HG02759 (cell line): ENCODE results near the gene CIAO3.

Source experiments
- ATAC-seq: cut with Tn5 transposase; IDR thresholded peaks from one replicate; pipeline ENCODE4 v1.9.1; 2021; ENCODE audit warnings: mild to moderate bottlenecking, moderate library complexity; ENCODE audit not compliant: unreplicated experiment

Gene CIAO3

DNA sequence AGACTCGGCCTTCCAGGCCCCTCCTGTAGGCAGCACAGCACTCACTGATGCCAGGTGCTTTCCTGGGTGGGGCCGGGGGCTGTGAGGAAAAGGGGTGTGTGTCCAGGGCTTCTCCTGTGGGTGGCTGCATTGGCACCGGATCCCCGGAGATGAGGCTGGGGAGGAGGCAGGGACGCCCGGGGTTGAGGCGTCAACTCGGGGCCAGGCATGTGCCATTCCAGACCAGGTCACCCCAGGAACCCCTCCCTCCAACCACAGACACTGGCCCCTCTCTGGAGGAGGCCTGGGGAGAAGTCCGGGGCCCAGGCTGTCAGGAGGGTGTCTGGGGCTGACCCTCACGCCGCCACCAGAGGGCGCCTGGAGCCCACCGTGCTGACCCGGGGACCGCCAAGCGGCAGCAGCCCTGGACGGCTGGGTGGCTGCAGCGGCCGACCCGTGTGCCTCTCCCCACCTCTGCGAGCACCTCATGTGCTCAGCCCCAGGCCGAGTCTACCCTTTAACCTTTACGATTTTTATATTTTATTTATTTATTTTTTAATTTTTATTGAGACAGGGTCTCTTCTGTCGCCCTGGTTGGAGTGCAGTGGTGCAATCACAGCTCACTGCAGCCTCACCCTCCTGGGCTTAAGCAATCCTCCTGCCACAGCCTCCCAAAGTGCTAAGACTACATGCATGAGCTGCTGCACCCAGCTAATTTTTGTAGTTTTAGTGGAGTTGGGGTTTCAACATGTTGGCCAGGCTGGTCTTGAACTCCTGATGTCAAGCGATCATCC lies 29.1 kb downstream of the CIAO3 start:
- no peak for ATAC-seq

DNA sequence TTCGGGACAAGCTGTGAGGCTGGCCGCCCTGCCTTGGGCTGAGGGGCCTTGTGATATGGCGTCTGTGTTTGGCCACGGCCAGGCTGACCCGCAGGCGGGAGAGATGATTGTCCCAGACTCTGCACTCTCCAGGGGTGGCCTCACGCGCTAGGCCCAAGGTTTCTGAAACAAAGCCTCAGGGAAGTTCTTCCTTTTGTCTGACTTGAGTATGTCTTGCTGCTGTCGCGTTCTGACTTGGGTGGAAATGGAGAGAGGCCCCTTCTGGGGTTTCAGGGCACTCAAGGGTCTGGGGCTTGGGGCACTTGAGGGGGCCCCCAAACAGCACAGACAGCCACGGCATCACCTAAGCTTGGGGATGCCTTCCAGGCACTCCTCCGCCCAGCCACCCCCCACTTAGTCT lies 29.7 kb downstream of the CIAO3 start:
- no peak for ATAC-seq

DNA sequence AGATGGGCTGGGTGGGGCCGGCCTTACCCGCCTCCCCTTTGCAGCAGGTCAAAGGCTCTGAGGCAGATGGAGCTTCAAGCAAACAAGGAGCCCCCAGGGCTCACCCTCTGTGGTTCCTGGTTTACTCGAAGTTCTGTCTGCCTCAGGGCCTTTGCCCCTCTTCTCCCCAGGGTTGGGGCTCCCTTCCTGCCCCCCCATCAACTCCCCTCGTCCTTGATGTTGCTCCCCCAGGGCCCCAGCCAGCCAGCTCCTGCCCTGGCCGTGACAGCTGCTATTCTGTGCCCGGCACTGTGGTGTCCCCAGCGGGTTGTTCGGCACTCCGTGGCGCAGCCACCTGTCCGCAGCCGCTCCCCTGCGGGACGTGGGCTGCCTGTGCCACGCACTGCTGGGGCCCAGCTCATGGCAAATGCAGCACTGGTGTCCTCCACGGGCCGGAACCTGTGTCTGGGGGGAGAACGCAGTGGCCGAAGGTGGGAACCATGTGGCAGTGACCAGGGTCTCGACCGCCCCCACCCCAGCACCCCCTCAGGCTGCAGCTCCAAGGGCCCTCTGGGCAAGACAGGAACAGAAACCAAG lies 30.2 kb downstream of the CIAO3 start:
- ATAC-seq, result no peak

- ATAC-seq, result no peak
Observed at GRCh38 chr16:709566-710499, 31.0 kb downstream of the CIAO3 start.

DNA sequence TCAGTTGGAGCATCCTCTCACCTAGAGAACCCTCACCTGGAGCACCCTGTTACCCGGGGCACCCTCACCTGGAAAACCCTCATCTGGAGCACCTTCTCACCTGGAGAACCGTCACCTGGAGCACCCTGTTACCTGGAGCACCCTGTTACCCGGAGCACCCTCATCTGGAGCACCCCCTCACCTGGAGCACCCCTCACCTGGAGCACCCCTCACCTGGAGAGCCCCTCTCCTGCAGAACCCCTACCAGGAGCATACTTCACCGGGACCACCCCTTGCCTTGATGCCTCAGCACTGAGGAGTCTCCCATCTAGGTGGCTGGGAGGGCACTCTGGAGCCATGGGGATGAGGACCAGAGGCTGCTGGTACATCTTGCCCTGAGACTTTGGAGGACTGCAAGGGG lies 31.8 kb downstream of the CIAO3 start:
- no peak for ATAC-seq

- no peak for ATAC-seq
Observed at GRCh38 chr16:708019-708418, 32.8 kb downstream of the CIAO3 start.

GRCh38 chr16:707062-707538 lies 33.7 kb downstream of the CIAO3 start:
- ATAC-seq, result no peak

- ATAC-seq, result no peak
Observed at GRCh38 chr16:706189-707061, 34.4 kb downstream of the CIAO3 start.

- no peak for ATAC-seq
Observed at GRCh38 chr16:705431-706188, 35.2 kb downstream of the CIAO3 start, which contains the start of gene FBXL16. Gene FBXL16, minus strand, starts transcription at chr16:705801. Its CDS starts 8,396 bp downstream, at chr16:697405.

DNA sequence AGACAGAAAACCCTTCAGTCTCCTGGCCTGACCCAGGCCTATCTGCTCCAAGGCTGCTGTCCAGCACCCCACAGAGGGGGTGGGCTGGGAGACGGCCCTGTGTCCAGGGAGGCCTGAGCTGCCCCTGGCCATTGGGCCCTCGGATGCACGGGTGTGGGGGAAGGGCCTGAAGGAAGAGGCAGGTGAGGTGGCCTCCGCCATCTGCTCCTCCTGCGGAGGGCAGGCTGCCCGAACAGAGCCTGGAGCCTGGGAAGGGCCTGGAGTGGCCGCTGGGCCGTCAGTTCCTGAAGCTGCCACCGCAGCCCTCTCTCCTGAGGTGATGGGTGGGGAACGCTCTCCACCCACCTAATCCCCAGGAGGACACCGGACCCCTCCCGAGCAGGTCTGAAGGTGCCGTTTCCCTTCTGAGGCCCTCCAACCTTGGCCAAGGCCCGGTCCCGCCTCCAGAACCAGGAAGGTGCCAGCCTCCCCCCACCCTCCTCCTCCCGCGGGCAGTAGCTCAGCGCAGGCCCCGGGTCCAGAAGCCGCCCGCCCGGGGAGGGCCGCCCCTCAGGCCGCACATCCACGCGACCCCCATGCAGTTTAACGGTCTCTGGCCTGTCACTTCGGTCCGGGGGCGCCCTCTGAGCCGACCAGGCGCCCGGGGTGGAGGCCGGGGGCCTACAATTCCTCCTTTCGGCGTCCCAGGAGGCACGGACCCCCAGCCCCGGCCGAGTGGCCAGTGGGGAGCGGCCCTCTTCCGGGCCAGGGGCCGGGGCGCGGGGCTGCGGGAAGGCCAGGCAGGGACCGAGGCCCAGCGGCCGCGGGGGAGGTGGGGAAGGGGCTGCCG lies 36.0 kb downstream of the CIAO3 start:
- no peak for ATAC-seq

GRCh38 chr16:704047-704446 lies 36.8 kb downstream of the CIAO3 start:
- ATAC-seq, result no peak

DNA sequence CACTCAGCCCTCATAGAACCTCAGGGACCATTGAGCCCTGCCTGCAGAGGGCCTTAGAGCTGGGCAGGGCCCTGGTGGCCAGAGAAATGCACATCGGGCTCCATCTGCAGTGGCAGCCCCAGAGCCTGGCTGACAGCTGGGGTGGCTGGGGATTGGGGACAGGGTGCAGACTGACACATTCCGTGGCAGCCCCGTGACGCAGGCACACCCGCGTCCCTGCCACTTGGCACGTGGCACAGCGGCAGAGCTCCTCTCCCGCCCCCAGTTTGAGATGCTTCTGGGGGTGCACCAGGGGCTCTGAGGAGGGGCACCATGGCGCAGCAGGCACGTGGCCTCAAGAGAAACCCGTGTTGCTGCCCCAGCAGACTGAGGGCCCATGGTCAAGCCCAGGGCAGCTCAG lies 37.4 kb downstream of the CIAO3 start:
- ATAC-seq, result no peak

DNA sequence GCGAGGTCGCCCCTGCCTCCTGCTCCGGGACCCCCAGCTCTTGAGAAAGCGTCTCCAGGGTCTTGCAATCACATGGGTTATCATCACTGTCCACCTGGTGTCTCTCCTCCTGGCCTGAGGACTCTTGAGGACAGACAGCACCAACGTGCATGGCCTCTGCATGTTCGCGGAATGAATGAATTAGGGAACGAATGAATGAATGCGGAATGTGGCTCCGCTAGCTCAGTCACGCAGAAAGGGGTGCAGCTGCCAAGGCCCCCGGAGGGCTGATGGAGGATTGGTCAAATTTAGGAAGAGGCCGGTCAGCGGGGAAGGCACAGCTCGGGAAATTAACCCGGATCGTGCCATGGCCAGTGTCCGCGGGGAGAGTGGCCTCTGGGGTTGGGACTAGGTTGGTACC lies 38.5 kb downstream of the CIAO3 start:
- ATAC-seq, result no peak

DNA sequence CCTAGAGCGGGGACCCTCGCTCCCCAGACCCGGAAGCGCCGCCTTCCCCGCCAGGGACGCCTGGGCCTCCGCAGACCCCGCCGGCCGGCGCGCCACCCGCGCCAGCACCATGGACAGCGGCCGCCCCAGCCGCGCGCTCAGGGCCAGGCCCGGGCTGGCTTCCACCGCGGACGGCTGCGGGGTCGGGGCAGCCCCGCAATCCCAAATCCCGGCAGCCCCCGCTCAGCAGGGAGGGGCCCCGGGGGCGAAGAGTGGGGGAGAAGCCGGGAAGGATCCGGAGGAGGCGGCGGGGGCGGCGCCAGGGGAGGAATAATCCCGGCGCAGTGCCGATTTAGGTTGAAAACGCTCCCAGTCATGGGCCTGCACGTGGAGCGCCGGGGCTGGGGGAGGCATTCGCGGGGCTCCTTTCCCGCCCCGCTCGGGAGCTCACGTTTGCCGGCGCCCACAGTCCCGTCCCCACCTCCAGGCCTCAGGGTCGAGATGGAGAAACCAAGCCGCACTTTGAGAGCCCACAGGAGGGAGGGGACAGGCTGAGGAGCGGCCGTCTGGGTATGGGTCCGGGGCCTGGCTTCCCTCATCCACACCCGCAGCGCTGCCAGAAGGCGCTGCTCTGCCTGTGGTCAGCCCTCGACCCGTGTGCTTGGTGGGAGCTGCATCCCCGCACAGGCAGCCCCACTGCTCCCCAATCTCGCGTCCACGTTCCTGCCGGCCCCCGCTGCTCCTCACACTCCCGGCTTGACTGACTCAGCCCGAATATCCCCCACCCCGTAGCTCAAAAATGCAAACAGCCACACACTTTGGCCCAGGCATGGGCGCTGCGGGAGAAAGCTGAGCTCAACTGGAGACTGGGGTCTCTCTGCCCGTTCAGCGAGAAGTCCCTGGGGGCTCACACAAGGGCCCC lies 39.9 kb downstream of the CIAO3 start:
- ATAC-seq, result no peak

DNA sequence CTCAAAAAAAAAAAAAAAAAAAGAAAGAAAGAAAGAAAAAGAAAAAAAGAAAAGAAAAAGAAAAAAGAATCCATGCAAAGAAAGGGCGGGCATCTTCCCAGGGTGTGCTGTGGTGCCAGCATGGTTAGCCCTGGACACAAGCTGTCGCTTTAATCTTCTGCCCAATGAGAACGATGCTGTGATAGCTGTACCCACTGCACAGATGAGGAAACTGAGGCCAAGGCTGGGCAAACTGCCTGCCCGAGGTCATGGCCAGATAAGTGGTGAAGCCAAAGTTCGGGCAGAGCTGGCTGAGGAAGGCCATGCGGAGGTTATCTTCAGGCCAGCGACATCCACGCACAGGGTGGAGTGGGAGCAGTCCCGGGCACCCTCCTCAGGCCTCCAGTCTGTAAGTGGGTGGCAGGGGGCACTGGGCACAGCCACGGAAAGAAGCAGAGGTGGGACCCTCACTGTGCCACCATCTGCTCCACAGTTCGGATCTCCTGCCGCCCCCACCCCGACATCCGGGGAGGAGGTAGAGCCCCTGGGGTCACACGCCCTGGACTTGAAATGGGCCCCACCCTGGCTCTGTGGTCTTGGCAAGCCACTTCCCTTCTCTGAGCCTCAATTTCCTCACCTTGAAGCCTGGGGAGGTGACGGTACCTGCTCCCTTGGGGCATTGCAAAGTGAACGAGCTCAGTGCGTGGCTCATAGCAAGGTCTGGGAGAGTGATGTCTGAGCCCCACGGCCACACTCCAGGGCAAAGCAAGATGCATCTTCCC lies 41.7 kb downstream of the CIAO3 start:
- no peak for ATAC-seq

DNA sequence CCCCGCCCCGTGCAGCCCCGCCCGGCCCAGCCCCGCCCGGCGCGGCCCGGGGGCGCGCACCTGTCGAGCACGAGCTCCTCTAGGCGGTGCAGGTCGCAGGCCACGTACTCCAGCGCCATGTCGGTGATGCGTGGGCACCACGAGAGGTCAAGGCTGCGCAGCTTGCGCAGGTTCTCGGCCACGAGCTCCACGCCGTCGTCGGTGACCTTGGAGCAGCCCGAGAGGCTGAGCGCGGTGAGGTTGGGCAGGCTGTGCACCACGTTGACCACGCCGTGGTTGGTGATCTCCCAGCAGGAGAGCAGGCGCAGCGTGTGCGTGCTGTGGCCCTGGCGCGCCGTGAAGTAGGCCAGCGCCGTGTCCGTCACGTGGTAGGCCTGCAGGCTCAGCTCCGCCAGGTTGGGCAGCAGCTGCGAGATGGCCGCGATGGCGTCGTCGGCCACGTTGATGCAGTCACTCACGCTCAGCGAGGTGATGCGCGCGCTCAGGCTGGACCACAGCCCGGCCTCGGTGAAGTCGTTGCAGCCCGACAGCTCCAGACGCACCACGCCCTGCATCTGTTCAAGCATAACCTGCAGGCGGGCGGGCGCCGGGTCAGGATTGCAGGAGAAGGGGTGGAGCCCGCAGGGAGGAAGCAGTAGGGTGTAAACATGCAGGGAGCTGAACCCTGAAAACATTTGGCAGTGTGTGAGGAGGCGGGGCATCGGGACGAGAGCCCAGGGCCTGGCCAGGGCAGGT lies 45.3 kb downstream of the CIAO3 start:
- ATAC-seq, result no peak
